GM18873 (cell line): ENCODE data around the gene TPRA1.

Source experiments
- ATAC-seq: cut with Tn5 transposase; IDR thresholded peaks from one replicate; pipeline ENCODE4 v1.9.1; 2021; ENCODE audit warnings: mild to moderate bottlenecking, moderate library complexity, moderate number of reproducible peaks; ENCODE audit not compliant: unreplicated experiment, low FRiP score

TPRA1 gene

DNA sequence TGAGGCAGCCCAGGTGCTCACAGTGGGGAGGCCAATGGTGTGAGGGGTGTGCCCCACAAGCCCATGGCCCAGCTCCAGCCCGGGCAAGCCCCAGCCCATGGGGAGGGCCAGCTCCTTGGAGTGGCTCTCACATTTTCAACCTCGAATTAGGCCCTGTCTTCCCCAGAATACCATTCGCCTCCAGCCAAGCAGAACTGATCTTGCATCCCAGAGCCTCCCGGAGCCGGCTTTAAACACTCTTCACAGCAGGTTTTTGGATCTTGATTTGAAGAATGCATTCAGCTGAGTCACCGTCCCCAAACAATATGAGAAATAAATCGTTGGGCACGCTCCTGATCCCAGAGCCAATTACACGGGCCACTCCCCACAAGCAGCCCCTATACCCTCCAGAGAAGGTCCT, 23.7 kb downstream of the TPRA1 start:
- no peak for ATAC-seq

DNA sequence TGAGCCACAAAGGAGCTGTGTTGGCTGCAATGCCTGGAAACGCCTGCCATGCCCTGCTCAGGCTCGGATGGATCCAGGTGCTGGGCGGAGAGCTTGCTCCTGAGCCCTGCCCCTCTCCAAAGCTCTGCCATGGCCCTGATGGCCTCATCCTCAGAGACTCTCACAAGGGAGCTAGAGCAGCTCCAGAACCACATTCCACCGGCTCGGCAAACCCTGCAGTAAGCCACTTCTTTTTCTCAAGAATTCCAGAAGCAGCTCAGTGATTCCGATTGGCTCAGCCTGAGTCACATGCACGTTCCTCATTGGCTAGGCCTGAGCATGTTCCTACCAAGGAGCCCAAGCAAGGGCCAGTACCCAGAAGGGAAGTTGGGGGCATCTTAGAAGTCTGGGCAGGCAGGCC, 24.8 kb downstream of the TPRA1 start:
- ATAC-seq, result no peak

DNA sequence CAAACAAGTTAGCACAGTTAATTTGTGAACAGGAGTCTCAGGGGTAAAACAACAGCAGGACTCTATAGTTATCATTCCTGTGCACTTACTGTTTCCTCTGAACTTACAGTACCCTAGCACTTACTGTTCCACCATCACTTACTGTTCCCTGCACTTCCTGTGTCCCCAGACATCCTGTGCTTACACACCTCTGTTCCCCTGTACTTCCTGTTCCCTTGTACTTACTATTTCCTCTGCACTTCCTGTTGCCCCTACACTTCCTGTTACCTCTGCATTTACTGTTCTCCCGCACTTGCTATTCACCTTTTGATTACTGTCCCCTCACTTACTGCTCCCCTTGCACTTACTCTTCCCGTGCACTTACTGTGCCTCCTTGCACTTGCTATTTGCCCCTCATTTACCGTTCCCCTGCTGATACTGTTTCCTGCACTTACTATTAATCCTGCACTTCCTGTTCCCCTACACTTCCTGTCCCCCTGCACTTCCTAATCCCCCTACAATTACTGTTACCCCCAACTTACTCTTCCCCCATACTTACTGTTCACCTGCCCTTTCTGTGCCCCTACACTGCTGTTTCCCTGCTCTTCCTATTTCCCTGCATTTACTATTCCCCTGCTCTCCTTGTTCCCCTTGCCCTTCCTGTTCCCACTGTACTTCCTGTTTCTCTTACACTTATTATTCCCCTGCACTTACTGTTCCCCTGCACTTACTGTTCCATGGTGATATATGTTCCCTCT, 30.3 kb downstream of the TPRA1 start:
- no peak for ATAC-seq

- ATAC-seq, result no peak
These were observed 34.0 kb downstream of the TPRA1 start for GRCh38 chr3:127556565-127556964.

DNA sequence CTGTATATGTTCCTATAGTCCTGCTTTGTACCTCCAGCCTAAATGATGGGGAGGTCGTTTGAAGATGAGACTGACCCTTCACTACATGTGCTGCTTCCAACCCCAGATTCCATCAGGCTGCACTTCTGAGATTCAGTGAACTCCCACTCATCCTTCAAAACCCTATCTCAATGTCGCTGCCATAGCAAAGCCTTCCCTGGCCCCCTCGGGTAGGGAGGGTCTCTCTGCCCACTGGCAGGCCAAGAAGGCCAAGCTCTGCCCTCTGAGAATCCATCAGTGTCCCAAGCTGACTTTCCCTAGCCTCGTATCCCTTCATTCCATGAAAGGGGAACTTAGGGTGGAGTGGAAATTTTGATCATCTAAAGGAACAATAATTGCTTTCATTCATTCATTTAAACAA, 35.4 kb downstream of the TPRA1 start:
- ATAC-seq, result no peak

GRCh38 chr3:127552038-127552437, 38.5 kb downstream of the TPRA1 start:
- no peak for ATAC-seq

DNA sequence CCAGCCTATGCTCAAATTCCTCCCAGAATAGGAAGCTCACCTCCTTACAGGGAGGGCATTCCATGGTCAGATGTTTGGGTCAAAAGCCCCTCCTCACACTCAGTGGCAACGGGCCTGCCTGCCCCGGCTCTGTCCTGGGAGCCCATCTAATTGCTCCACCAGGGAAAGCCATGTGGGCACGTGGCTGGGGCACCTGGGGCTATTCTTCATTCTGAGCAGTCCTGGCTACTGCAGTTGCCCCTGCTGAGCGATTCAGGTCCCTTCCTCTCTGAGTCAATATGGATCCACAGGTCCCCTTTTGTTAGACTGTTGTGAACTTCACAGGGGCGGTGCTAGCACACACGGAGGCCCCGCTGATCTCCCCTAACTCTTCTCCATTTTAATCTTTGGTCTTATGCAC, 39.4 kb downstream of the TPRA1 start:
- no peak for ATAC-seq

DNA sequence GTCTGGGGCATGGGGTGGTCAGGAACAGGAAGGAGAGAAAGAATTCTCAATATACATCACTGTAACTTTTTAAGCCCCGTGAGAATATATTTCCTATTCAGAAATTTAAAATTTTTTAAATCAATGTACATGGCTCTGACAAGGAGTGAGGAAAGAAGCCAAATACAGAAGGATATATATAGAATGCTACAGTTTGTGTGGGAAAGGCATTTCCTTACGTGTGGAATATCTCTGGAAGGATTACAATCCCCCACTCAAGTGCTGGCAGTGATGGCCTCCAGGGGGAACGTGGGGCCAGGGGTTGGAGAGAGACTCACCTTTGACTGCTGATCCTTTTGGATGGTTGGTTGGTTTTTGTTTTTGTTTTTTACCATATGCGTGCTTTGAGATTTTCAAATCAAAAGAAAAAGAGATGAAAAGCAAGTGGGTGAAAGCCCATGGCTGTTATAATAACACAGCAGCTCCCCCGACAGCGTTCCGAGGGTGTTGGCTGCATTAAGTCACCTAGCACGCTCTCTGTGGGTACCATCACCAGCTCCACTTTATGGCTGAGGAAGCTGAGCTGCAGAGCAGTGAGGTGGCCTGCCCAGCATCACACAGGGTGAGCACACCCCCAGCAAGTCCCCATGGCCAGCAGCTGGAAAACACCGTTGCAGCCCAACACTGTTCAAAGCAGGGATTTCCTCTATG, 39.9 kb downstream of the TPRA1 start:
- ATAC-seq, result no peak

DNA sequence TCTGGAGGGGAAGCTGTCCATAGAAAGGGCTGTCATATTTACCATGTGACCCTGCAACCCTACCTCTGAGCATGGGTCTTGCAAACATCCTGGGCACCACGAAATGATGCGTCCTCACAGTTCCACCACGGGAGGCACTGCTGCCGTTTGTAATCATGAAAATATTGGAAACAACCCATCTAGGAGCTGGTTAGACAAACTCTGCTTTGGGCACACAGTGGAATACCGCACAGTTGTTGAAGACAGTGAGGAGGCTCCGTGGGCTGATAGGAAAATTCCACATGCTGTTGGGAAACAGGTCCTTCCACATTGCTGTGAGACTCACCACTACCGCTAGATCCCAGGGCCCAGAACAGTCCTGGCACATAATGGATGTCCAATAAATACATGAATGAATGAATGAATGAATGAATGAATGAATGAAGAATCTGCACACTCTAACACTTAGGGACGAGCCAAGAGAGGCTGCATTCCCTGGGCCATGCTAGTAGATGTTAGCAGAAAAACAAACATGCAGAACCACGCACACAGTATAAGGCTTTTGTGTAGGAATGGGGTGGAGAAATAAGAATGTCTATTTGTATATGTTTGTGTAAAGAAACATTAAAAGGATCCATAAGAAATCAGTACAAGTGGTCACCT, 40.6 kb downstream of the TPRA1 start:
- no peak for ATAC-seq

DNA sequence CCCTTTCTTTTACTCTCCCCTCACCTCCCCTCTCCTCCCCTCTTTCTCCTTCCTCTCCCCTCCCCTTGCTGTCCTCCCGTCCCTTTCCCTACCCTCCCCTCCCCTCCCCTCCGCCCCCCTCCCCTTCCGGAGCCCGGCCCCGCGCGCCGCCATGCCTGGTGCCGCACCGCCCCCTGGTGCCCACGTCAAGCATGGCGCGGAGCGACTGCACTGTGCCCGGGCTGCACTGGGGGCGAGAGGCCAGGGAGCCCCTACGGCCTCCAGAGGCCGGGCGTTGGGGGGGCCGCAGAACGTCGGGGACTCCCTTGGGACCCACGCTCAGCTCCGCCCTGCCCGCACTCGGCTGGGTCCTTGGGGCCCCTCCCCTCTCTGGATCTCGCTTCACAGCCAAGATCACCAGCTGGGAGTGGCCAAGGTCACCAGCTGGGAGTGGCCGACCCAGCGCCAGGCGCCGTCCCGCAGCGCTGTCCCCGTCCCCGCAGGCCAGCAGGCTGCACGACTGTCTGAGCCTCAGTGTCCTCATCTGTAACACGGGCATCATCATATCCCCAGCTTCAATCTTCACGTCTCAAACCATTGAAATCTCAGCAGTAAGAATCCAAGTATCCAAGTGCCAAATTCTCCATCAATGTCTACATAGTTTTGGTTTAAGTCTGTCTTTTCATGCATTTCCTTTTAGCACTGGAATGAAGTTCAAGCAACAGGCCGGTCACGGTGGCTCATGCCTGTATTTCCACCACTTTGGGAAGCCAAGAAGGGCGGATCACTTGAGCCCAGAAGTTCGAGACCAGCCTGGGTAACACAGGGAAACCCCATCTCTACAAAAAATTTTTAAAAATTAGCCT, 42.5 kb downstream of the TPRA1 start:
- ATAC-seq, result no peak

DNA sequence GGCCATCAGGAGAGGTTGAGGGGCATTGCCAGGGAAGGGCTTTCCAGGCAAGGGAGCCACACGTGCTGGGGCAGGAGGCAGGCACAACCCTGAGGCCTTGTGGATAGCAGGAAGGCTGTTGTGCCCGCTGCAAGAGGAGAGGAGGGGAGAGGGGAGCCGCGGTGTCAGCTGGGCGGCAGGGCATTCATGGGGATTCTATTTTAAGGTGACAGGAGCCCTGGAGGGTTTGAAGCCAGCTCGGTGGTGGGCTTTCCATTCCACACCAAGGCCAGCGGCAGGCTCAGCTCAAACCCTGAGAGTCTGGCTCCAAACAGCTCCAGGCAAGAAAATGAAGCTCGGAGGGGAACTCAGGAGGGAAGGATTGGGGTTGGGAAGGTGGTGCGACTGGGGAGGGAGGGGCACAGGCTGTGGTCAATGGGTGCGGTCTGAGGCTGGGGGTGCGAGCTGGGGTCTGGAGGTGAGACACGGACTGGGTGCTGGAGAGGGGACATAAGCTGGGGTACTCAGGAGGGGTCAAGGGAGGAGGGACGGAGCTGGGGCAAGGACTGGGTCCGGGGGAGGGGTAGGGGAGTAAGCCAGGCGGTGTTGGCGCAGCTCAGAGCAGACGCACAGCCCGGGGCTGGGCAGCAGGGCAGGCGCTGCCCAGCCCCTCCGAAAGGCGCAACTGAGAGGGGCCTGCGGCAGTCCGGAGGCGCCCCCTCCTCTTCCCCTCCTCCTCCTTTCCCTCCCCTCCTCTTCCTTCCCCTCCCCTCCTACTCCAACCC, 43.4 kb downstream of the TPRA1 start:
- no peak for ATAC-seq

DNA sequence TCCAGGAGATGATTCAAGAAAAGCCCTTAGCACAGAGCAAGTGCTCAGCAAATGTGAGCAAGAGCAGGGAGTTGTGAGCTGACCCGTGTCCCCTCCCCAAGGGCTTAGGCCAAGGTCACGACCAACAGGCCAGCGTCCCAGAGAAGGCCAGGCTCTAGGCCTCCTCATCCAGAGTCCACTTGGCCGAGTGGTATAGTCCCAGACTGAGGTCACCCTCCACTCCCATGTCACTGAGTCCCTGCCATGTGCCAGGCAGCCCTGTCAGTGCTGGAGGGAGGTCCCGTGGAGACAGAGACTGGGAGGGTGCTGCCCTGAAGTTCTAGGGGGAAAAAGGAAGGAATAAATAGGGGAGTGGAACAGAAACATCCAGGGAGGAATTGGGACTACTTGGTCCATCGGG, 44.0 kb downstream of the TPRA1 start:
- no peak for ATAC-seq

- no peak for ATAC-seq
These were observed 44.6 kb downstream of the TPRA1 start for GRCh38 chr3:127545711-127546457.

DNA sequence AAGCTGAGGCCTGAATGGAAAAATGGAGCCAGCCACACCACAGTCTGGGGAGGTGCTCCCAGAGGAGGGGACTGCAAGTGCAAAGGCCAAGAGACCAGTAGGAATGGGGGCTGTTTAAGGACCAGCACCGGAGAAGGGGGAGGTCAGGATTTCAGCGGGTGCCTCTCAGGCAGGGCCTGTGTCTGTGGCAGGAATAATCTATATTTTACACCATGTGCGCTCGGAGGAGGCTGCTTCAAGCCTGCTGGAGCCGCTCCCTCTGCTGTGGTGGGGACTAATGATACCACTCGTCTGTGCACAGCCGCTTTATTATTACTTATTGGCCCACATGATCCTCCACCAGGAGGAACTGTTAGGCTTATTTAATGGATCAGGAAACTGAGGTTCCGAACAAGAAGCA, 45.3 kb downstream of the TPRA1 start:
- no peak for ATAC-seq

DNA sequence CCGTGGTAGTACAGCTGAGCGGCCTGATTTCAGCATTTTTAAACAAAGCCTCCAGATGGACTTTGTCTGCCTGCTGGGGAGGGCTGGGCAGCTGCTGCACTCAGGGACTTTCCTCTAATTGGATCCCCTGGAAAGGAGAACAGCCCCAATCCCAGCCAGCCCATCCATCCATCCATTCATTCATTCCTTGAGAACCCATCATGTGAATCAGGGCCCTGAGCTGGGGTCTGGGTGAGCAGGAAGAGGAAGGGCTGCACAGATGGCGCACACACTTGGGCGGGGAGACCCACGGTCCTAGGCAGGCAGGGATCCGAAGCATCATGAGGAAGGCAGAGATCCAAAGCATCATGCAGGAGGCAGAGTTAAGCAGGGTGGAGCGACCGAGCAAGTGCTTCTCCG, 45.7 kb downstream of the TPRA1 start:
- ATAC-seq, result no peak

DNA sequence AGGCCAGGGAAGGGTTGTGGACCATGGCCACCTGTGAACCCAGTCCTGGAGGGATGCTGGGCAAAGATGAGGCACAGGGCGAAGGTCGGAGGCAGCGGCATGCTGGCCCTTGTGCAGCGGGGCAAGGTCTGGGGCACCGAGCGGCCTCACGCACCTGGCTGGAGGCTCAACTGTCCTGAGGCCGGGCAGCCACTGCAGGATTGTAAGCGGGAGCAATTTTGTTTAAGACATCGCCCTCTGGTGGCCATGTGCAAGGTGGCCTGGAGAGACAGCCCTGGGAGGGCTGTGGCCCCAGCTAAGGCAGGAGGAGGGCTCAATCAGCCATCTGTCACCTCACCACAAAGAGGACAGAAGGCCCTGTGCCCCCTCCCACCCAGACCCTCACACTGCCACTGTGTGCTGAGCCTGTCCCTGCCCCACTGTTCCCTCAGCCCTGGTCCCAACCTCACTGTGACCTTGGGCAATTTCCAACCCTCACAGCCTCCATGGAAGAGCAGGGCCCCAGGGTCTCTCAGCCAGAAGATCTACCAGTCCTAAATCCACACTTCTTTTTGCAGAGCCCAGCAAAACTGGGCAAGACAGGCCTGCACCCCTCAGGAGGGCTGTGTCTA, 46.2 kb downstream of the TPRA1 start:
- no peak for ATAC-seq

DNA sequence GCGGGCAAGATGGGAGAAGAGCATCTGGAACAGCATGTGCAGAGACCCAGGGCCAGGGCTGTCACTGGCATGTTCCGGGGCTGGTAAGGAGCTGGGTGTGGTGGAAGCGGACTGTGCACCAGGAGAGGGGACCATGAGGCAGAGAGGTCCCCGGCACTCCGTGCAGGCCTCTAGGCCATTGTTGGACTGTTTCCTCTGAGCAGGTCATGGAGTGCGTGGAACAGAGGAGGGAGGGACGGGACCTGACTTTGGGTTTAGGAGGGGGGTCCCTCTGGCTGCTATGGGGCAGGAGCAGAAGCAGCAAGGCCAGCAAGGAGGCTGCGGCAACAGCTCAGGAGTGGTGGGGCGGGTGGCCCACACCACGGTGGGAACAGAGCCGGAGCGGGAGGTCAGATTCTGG, 47.1 kb downstream of the TPRA1 start:
- no peak for ATAC-seq

DNA sequence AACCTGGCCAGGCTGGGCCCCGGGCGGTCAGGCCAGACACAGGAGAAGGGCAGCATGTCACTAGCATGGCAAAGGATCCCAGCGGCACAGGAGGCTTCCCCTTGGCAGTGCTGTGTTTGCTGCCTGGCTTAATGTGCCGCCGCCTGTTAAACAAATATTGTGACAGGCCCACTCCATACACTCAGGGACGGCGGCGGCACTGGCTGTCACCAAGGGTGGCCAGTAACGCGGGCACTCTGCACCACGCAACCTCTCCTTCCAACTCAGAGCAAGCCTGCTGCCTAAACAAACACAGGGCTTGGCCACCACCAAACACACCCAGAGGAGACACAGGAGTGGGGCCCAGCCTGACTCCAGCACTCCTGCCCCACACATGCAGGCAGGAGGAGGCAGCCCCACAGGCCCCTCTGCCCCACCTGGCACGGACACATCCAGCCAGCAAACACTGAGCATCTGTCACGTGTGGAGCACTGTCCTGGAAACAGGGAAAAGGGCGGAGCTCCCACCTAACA, 48.0 kb downstream of the TPRA1 start:
- ATAC-seq, result no peak

- no peak for ATAC-seq
These were observed 49.2 kb downstream of the TPRA1 start for GRCh38 chr3:127541320-127541719.
